Neutrophil (primary cell): Measurements from ENCODE around the gene CYFIP2.

Source experiments
- H3K27ac ChIP-seq: fragments of 200-600 bp; sonication (generic); 2 replicates; pipeline ENCODE4 v1.5.1; 2016; ENCODE audit warnings: mild to moderate bottlenecking, moderate library complexity
- H3K27me3 ChIP-seq: fragments of 200-600 bp; sonication (generic); 2 replicates; pipeline ENCODE4 v1.6.0; 2016; ENCODE audit warnings: mild to moderate bottlenecking
- H3K36me3 ChIP-seq: fragments of 200-600 bp; sonication (generic); 2 replicates; pipeline ENCODE4 v1.5.1; 2017
- H3K4me1 ChIP-seq, 2 experiments: fragments of 200-600 bp in 1 of 2; sonication (generic) in 1 of 2; 1 replicate in 1 of 2; 2 replicates in 1 of 2; pipeline versions ENCODE4 v1.5.1 to v1.6.1; 2013 to 2016; ENCODE audit warnings: low read depth in 1 of 2, low read length in 1 of 2, mild to moderate bottlenecking in 1 of 2, moderate library complexity in 1 of 2; ENCODE audit not compliant: control insufficient read depth in 1 of 2, insufficient read depth in 1 of 2
- H3K4me3 ChIP-seq, 2 experiments: fragments of 200-600 bp in 1 of 2; sonication (generic) in 1 of 2; 1 replicate in 1 of 2; 2 replicates in 1 of 2; pipeline ENCODE4 v1.5.1; 2013 to 2016; ENCODE audit warnings: low read depth in 1 of 2, low read length in 1 of 2, mild to moderate bottlenecking in 1 of 2, moderate library complexity in 1 of 2
- H3K9me3 ChIP-seq: fragments of 200-600 bp; sonication (generic); 2 replicates; pipeline ENCODE4 v1.5.1; 2016
- CTCF ChIP-seq: fragments of 200-600 bp; sonication (generic); IDR thresholded peaks from 2 replicates; pipeline ENCODE4 v1.5.1; 2016; ENCODE audit warnings: antibody characterized with exemption

Gene CYFIP2

GRCh38 chr5:157381746-157382145 lies 115.8 kb downstream of the CYFIP2 start:
- no peaks in the 10 kb centered on the region for H3K9me3 ChIP-seq
- no peak overlapping the region for H3K27ac ChIP-seq
- H3K4me1 ChIP-seq = no peaks in the 10 kb centered on the region
- H3K4me3 ChIP-seq = no peak overlapping the region
- peaks cover 96% of the 10 kb centered on the region for H3K36me3 ChIP-seq
- no peaks in the 10 kb centered on the region for H3K27me3 ChIP-seq
- no peak for TF ChIP-seq CTCF

GRCh38 chr5:157382996-157383800 lies 117.3 kb downstream of the CYFIP2 start:
- H3K36me3 ChIP-seq = peaks cover 96% of the 10 kb centered on the region
- H3K27me3 ChIP-seq = no peaks in the 10 kb centered on the region
- no peaks in the 10 kb centered on the region for H3K9me3 ChIP-seq
- TF ChIP-seq CTCF = no peak
- no peak overlapping the region for H3K27ac ChIP-seq
- no peak overlapping the region for H3K4me3 ChIP-seq
- H3K4me1 ChIP-seq = no peaks in the 10 kb centered on the region

- Histone ChIP-seq H3K27ac (no peak overlapping the region), H3K36me3 (peaks cover 99% of the 10 kb centered on the region), H3K4me3 (no peak overlapping the region), H3K27me3 (no peaks in the 10 kb centered on the region), H3K9me3 (no peaks in the 10 kb centered on the region), H3K4me1 (no peaks in the 10 kb centered on the region)
- TF ChIP-seq CTCF = no peak
These were observed 119.2 kb downstream of the CYFIP2 start for GRCh38 chr5:157384971-157385709.

- Histone ChIP-seq H3K36me3 (peaks cover 100% of the 10 kb centered on the region), H3K4me3 (no peak overlapping the region), H3K27ac (no peak overlapping the region), H3K4me1 (no peaks in the 10 kb centered on the region), H3K9me3 (no peaks in the 10 kb centered on the region), H3K27me3 (no peaks in the 10 kb centered on the region)
- no peak for TF ChIP-seq CTCF
These were observed 121.2 kb downstream of the CYFIP2 start for GRCh38 chr5:157387041-157387563.

GRCh38 chr5:157387683-157388093 lies 121.8 kb downstream of the CYFIP2 start:
- H3K4me3 ChIP-seq = no peak overlapping the region
- no peaks in the 10 kb centered on the region for H3K9me3 ChIP-seq
- peaks cover 100% of the 10 kb centered on the region for H3K36me3 ChIP-seq
- no peaks in the 10 kb centered on the region for H3K4me1 ChIP-seq
- no peak overlapping the region for H3K27ac ChIP-seq
- H3K27me3 ChIP-seq = no peaks in the 10 kb centered on the region
- no peak for TF ChIP-seq CTCF
